ENCODE data around the gene RGS19.
A peak's percentile ranks its signal among the peaks of the same experiment; 100 is the strongest.

Gene RGS19

DNA sequence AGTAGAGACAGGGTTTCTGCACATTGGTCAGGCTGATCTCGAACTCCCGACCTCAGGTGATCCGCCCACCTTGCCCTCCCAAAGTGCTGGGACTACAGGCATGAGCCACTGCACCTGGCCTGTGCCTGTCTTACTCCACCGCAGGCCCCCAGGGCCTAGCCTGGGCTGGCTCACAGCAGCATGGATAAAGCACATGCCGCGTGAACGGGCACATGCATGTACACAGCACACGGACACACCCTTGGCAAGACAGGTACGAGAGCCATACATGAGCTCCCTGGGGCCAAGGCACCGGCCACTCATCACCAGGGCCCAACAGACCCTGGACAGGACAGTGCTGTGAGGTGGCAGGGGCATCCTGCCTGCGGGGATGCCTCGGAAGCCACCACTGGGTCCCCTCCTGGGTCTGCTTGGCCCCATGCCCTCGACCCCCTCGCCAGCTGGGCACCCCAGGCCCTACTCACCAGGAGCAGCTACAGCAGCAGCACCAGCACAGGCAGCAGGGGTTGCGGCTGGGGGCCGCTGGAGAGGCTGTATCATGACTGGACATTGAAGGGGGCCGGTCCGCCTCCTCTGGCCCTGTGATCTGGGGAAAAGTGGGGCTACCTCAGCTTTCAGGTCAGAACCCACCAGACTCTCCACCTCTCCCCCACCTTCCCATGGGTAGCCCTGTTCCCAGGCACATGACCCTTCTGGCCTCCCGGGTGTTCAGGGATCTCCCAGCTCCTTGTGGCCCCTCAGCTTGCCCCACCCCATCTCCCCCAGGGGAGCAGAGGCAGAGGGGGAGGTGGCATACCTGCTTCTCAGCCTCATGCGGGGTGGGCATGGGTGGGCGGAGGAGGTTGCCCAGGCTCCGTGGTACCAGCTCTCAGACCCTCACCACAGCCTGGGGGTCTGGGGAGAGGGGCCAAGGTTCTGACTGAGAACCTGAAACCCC is 3.0 kb downstream of the RGS19 start:
- DNase-seq: no peak

DNA sequence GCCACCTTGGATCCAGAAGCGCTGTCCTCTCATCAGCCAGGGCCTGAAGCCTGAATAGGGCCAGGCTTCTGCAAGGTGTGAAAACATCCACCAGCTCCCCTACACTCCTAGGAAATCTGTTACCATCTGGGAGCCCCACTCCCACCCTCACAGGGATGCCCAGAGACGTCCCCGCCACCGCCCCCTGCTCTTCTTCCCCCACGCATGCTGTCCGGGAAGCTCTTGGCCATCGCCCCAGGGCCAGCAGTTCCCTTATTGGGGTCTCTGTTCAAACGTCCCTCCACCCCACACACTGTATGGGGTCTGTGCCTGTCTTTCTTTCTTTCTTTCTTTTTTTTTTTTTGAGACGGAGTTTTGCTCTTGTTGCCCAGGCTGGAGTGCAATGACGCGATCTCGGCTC is 3.8 kb downstream of the RGS19 start:
- no peak for DNase-seq

DNA sequence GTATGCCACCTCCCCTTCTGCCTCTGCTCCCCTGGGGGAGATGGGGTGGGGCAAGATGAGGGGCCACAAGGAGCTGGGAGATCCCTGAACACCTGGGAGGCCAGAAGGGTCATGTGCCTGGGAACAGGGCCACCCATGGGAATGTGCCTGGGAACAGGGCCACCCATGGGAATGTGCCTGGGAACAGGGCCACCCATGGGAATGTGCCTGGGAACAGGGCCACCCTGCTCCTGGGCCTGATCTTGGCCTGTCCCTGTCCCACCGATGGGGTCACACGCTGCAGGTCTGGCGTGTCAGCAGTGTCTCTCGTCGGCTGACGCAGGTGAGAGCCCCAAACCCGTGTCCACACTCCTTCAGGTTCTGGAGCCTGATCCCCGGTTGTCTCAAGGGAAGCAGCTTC is 4.4 kb downstream of the RGS19 start:
- DNase-seq: no peak

DNA sequence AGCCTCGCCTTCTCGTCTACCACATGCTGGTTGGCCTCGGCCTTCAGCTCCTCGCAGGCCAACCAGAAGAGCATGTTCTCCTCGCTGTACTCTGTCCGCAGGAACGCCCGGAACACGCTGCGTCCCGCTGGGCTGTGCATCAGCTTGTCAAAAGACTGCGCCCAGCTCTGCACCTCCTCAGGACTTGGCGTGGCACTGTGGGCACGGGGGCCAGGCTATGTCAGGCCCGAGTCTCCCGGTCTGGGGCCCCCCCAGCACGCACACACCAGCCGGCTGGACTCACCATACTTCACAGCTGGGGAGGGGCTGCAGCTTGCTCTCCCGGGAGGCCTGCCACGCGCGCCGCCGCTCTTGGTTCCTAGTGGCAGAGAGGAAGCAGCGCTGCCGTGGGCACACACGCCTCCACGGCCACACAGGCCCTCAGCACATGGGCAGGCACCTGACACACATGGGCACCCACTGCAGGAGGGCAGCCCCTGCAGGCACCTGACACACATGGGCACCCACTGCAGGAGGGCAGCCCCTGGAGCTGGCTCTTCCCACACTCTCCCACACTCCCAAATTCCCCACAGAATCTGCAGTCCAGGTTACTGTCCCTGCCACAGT is 5.0 kb downstream of the RGS19 start:
- no peak for DNase-seq

DNA sequence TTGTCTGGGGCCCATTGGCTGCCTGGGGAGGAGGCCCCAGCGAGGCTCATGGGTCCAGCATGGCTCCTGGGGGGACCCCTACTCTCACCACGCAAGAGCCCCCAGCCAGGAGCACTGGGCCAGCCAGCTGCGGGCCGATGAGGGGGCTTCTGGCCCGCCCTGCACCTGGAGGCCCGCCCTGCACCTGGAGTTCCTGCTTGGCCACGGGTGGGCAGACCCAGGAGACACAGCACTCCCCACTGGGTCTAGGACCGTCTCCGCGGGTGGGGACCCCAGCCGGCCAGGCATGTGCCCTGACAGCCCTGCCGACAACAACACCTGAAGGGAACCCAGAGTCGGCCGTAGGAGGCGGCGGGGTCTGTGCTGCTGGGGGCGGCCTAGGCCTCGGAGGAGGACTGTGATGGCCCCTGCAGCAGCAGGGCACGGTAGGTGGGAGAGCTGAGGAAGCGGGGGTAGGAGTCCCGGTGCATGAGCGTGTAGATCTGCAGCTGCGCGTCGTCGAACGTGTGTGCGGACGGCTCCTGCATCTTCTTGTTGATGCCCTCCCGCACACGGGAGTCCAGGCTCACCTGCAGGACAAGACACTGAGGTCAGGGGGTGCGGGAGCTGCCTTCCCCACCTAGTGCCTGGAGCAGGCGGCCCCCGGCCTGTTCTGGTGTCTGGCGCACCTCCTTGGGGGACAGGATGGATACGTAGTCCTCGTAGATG is 5.7 kb downstream of the RGS19 start:
- DNase-seq: no peak

DNA sequence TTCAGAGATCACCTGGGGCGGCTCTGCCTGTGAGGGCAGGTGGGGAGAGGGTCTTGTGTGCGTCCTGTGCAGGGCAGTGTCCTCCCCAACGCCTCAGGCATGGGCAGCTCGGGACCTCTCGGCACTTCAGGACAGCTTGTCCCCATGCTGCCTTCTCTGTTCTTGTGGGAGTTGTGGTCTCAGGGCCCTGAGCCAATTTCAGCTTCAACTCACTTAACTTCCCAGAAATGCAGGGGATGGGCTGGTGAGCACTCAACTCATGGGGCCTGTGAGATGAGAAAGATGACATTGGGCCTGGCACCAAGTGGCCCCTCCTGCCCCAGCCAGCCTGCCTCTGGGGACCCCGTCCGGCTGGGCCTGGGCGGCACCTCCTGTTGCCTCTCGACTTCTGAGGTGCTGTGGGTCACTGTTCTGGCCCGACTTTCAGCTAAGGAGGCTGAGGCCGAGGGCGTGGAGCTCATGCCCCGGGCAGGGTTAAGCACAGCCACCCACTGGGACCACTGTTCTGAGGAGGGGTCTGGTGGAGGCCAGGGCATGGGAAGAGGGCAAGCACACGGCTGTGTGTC is 6.7 kb downstream of the RGS19 start:
- no peak for DNase-seq

DNA sequence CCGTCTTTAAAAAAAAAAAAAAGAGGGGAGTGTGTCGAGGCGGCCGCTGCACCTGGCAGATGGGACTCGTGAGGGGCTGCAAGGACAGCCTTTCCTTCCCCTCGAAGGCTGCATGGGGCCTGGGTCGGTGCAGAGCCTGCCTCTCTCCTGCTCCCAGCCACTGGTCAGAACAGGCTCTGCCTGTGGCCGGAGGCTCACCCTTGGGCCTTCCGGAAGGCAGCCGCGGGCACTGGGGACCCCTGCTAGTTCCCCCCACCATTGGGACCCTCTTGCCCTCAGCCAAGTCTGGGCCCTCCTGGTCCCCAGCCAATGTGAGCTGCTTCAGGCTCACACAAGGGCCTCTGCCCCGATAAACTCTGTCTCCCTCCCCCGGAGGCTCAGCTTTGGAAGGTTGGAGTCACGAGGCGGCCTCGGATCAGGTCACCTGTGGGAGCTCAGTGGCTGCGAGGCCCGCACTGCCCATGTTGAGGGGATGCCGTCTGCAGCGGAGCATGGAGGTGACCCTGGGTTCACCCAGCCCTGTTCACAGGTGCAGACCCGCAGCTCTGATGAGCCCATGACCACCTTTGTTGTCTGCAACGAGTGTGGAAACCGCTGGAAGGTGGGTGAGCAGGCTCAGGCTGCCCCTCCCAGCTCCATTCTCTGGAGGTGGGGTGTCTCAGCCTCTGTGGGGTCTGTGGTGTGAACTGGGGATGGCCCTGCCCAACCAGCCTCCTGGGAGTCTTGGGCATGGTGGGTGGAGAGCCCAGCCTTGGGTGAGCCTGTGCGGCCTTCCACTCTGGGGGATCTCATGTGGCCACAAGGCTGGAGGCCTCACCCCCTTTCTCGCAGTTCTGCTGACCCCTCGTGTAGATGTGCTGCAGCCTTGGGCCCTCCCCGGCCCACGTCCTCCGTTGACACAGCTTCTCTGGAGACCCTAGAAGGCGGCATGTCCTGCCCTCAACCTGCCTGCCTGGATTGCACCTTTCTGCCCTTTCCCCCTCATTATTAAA is 7.7 kb downstream of the RGS19 start:
- no peak for DNase-seq

DNA sequence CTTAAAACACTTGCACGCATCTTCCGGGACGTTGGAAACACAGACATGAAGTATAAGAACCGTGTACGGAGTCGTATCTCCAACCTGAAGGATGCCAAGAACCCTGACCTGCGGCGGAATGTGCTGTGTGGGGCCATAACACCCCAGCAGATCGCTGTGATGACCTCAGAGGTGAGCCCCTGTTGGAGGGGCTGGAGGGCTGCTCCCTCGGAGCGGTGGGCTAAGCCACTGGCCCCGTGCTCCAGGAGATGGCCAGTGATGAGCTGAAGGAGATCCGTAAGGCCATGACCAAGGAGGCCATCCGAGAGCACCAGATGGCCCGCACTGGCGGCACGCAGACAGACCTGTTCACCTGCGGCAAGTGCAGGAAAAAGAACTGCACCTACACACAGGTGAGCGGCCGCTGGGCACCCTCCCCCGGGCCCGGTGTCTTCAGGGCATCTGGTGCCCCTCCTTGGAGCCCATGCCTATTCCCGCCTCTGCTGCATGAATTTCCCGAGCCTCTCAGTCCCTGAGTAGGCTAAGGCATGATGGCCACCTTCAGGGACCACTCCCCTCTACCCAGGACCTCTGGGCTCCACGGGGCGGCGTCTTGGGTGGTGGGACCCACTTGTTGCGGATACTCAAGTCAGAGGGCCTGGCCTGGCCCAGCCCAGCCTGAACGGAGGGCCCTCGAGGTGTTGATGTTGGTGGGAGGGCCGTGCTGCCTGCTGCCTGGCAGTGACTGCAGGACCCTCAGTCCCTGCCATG is 8.9 kb downstream of the RGS19 start:
- DNase-seq: no peak

DNA sequence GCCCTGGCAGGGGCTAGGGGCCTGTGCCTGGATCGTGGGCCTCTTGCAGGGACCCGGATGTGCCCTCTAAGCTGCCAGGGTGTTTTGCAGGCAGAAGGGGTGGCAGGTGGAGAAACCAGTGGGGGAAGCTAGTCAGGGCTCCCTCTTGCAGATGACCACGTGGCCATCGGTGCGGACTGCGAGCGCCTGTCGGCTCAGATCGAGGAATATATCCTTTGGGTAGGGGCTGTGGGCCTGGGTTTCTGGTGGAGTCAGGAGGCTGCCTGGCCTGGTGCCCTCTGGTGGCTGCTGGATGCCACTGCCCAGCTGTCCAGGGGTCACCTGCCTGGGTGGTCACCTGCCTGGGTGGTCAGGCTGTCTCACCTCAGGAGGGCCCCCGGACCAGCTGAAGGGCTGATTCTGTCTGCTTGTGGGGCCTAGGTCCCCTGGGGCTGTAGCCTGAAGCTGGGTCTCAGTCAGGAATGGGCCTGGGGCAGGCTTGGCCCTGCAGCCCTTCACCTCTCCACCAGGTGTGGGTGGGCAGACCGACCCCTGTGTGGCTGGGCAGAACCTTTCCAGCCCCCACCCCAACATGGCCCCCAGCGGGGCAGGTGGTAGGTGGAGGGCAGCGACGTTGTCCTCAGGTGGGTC is 9.6 kb downstream of the RGS19 start:
- peak in 1 of 2 experiments; percentile 35 for DNase-seq

DNA sequence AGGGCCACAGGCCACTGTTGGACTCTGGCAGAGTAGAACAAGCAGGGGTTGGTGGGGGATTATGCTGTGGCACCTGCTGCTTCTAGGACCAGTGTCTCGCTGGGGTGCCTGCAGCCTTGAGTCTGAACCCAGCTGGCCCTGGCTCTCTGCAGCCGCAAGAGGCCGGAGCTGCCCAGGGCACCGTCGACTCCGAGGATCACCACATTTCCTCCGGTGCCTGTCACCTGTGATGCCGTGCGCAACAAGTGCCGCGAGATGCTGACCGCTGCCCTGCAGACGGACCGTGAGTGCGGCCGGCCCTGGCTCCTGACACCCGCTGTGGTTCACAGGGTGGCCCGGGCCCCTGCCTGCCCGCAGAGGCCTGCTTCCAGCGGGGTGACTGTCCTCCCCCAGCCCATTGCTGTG is 10.1 kb downstream of the RGS19 start:
- no peak for DNase-seq

DNA sequence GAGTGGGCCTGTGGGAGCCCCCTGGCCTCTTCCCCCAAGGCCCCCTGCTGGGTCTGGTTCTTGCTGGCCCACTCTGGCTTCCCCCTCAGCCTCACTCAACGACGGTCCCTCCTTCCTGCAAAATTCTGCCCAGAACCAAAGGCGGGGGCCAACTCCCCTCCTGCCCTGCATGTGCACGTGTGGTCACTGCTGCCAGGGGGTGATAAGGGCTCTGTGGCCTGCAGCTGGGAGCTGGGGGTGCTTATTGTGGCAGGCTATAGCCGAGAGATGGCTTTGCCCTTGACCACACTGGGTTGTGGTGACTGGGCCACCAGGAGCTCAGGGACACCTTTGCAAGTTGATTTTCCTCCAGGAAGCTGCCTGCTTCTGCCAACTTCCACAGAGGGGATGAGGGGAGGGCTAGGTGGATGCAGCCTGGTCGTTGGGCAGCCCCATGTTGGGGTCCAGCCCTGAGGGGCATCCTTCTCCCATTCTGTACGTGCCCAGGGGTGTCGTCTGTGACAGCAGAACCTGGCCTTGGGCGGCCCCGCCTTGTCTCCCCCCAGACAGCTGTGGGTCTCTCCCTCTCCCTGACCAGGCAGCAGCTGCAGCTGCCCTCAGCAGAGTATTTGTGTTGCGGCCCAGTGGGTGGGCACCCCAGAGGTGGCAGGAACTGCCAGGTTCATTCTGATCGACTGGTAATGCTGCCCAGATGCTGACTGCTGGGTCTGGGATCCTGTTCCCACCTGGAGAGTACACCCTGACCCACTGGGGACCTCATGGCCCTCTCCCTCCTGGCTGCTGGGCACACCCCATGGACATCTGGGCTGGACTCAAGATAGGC is 10.7 kb downstream of the RGS19 start:
- DNase-seq: no peak

DNA sequence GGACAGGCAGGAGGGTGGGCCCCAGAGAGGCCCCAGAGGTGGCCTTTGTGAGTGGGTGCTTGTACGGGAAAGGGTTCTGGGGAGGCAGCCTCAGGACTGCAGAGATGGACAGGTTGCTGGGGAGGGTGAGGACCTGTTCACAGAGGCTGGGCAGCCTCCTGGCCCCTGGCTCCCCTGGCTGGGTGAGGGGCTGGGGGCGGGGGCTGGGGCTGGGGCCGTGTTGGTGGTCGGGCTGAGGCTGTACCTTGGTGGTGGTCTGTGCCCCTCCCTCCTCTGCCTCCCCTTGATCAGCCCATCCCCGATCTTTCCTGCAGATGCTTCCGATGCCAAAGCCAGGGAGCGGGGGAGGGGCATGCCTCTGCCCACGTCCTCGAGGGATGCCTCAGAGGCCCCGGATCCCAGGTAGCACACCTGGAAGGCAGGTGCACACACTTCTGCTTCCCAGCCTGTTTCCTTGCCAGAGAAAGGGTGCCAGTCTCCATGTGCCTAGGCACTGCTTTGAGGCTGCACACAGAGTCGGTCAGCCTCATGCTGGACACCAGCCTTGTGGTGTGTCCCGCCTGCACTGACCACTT is 11.5 kb downstream of the RGS19 start:
- DNase-seq: no peak

DNA sequence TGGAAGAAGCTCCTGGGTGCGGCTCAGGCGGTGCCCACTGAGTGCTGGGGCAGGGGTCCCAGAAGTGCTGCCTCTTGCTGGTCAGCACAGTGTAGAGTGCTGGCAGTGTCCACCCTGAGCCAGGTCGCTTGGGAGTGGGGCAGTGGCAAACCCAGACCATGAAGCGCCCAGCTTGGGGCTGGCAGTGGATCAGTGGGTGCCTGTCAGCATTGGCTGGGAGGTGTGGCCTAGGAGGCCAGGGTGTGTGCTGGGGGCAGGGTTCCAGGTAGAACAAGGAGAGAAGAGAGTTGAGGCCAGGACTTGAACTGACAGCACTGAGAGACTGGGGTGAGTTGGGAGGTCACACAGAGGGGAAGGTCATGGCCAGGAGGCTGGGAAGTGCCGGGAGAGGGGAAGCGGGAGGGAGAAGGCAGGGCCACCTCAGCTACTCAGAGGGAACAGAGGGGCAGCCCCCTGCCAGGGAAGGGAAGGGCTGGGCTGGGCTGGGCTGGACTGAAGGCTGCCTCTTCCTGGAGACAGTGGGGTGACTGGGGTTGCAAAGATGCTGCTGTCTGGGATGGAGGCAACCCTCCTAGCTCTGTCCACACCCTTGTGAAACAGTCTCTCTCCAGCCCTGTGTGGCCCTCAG is 12.2 kb downstream of the RGS19 start:
- DNase-seq: no peak

DNA sequence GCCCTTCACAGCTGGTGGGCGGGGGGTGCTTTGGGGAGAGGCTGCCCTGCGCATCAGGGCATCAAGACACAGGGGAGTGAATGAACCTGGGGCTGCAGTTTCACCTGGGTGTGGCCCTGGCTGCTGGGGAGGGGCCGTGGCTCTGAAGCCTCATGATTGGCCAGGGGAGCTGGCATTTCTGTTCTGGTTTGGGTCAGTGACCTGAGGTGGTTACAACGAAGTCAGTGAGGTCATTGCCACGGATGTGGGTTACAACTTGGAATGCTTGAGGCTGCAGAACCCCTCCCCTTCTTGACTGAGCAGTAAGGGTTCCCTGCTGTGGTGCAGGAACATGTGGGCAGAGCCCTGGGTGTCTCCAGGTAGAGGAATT is 13.4 kb downstream of the RGS19 start:
- DNase-seq: no peak

DNA sequence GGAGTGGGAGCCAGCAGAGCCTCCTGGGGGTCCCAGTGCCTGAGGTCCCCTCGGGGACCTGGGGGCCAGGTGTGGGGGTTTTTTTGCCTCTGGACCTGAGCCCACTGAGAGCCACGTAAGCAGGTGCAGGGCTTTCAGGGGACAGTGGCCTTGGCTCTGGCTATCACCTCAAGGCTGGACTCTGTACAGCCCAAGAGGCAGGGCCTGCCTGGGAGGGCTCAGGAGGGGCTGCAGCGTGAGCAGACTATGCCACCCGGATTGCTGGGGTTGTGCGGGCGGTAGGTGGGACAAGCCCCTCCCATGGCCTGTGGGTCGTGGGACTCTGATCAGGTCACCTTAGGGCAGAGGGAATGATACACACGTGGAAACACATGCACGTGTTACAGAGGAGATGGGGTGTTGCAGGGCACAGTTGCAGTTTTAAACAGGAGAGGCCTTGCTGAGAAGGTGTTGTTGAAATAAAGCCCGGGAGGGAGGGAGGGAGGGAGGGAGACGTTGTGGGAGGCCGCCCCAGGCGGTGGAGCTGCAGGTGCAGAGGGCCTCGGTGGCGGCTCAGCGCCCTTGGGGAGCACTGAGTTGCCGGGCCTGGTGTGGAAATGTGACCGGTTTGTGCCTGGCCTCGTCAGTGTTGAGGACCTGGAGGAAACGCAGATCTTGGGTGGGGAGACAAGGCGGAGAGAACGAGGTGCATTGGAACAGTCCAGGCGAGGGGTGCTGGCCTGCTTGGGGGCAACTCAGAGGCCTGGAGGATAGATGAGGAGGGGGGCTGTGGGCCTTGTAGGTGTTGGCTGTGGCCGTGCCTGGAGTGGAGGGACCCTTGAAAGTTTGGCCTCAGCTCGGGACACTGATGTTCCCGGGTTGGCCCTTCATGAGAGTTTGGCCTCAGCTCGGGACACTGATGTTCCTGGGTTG is 14.0 kb downstream of the RGS19 start:
- DNase-seq: no peak

DNA sequence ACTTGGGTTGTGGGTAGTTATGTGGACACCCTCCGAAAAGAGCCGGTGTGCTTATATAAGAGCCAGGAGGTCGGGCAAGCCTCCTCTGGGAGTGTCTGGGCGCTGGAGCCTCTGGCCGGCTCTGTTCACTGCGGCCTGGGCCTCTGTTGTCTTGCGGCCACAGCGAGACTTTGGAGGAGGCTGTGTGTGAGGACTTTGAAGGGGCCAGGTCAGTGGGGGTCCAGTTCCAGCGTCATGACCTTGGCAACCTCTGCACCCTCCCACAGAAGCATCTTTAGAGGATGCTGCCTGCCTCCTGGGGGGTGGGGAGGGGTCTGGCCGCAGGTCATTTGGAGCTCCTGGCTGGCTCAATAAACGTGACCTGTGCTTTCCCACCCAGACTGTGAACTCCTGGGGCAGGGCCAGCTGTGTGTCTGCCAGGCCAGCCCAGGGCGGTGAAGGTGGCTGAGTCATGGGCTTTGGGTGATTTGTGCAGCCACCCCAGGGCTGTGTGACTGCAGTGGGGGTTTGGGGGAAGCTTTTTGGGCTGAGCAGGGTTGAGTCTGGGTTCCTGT is 15.1 kb downstream of the RGS19 start:
- no peak for DNase-seq

DNA sequence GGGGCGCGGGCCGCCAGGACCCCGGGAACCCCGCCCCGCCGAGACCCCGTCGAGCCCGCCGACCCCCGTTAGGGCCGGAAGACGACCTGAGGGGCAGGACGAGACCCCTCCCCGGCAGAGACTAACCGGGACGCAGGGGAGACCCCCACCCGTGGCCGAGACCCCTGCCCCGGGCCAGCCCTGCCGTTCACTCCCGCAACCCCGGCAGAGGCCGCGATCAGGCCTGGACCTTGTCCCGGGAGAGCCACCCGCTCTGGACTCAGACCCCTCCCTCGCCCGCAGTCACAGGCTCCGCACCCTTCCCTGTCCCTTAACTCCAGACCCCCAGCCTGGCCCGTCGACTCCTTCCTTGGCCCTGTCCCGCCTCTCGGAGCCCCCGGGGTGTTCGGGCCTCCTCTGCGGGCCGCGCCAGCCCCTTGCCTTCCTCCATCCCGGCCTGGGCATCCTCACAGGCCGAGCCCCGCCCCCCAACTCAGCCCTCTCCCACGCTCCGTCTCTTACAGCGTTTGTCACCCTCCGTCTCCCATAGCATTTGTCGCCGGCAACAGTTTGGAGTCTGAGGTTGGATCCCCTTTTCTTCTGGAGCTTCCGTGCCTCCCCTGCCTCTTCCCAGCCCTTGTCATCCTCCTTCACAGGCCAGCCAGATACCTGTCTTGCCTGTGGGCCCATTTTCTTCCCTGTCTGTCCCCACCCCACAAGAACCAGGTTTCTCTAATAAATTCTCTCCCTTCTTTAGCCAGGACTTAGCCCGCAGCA is 15.8 kb downstream of the RGS19 start:
- no peak for DNase-seq

Measured in NCI-H524 (cell line).